ENCODE results near the gene HOXA6. TPM values are rescaled to one million over a fixed set of nuclear protein-coding genes. Genes with fewer than 3 reads are reported as not detected.

HOXA6 gene
- total RNA-seq, 4 donors from 2014 or later, result 1.1 to 1.6 TPM; not detected in 2

DNA sequence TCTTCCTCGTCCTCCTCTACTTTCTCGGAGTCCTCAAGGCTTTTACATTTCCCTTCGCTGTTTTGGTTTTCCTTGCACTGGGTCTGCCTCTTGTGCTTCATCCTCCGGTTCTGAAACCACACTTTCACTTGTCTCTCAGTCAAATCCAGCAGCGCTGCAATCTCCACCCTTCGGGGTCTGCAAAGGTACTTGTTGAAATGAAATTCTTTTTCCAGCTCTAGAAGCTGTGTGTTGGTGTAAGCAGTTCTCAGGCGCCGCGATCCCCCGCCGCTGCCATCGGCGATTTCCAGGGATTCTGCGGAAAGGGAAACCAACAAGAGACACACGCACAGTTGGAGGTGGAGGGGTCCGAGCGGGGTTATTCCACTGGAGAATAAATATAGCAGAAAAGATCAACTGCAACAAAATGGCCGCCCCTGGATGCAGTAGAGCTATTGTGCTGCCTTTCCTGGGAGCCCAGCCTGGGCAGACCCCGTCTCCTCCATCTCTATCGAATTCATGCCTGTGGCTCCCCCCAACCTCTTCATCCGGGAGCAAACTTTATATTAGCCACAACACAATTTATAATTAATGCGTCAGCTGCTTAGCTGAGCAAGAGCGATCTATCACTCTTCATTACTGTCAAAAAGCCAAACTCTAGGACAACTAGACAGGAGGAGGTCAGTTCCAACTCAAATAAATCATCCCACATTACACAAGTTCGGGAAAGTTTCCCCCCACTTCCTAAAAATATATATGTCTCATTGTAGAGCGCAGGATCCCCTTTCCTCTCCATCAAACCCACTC, 46.2 kb downstream of the HOXA6 start:
- no peaks in the 10 kb centered on the region for H3K36me3 ChIP-seq
- H3K4me1 ChIP-seq, result peaks cover 5 to 8% of the 10 kb centered on the region in 2 donors
- H3K9me3 ChIP-seq, result no peaks in the 10 kb centered on the region
- DNase-seq, result no peak
- WGBS, 2 donors, result 17 to 22% methylated on average over 25 of the region's 25 CpGs
- H3K4me3 ChIP-seq (replicated peaks in 1 of 3), result peak overlapping the region in 1 of 3 donors; percentile 18
- peaks cover 56% of the 10 kb centered on the region for H3K27me3 ChIP-seq
- TF ChIP-seq POLR2A (IDR thresholded peaks at IDR 0.05), result no peak
- TF ChIP-seq, protein P1, sequence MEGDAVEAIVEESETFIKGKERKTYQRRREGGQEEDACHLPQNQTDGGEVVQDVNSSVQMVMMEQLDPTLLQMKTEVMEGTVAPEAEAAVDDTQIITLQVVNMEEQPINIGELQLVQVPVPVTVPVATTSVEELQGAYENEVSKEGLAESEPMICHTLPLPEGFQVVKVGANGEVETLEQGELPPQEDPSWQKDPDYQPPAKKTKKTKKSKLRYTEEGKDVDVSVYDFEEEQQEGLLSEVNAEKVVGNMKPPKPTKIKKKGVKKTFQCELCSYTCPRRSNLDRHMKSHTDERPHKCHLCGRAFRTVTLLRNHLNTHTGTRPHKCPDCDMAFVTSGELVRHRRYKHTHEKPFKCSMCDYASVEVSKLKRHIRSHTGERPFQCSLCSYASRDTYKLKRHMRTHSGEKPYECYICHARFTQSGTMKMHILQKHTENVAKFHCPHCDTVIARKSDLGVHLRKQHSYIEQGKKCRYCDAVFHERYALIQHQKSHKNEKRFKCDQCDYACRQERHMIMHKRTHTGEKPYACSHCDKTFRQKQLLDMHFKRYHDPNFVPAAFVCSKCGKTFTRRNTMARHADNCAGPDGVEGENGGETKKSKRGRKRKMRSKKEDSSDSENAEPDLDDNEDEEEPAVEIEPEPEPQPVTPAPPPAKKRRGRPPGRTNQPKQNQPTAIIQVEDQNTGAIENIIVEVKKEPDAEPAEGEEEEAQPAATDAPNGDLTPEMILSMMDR (IDR thresholded peaks at IDR 0.05), result no peak
- peak overlapping the region; percentile 8 to 83 (median 53) for H3K27ac ChIP-seq
- intact Hi-C loops (cut with DNase I), result no loop called here

DNA sequence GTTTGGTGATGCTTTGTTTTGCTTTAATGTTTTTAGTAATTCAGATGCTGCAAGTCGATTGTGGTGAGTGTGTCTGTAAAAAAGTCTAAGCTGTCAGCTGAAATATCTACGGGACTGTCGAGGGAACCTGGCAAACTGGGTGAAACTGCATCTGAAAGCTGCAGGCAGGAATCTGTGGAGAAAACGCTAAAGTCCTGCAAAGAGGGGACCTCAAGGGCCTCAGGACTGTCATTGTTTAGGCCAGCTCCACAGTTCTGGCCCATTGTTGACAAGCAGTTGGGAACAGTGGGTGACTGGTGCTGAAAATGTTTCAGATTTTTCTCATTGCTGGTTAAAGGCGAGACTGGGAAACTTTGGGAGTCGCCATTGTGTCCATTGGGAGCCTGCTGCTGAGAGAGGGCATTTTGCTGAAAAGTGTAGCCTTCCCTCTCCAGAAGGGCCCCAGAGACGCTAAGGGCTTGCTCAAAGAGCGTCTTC, 46.8 kb downstream of the HOXA6 start:
- peak overlapping the region in 1 of 3 donors; percentile 18 for H3K4me3 ChIP-seq (replicated peaks in 1 of 3)
- WGBS, 2 donors, result 17 to 25% methylated on average over 8 of the region's 8 CpGs
- TF ChIP-seq, protein P1 (IDR thresholded peaks at IDR 0.05), result no peak
- no peak for TF ChIP-seq POLR2A (IDR thresholded peaks at IDR 0.05)
- no peaks in the 10 kb centered on the region for H3K9me3 ChIP-seq
- H3K4me1 ChIP-seq, result peaks cover 11 to 14% of the 10 kb centered on the region in 2 donors
- intact Hi-C loops (cut with DNase I), result no loop called here
- H3K36me3 ChIP-seq, result no peaks in the 10 kb centered on the region
- peaks cover 51% of the 10 kb centered on the region for H3K27me3 ChIP-seq
- DNase-seq, result no peak
- peak overlapping the region; percentile 8 to 83 (median 53) for H3K27ac ChIP-seq

DNA sequence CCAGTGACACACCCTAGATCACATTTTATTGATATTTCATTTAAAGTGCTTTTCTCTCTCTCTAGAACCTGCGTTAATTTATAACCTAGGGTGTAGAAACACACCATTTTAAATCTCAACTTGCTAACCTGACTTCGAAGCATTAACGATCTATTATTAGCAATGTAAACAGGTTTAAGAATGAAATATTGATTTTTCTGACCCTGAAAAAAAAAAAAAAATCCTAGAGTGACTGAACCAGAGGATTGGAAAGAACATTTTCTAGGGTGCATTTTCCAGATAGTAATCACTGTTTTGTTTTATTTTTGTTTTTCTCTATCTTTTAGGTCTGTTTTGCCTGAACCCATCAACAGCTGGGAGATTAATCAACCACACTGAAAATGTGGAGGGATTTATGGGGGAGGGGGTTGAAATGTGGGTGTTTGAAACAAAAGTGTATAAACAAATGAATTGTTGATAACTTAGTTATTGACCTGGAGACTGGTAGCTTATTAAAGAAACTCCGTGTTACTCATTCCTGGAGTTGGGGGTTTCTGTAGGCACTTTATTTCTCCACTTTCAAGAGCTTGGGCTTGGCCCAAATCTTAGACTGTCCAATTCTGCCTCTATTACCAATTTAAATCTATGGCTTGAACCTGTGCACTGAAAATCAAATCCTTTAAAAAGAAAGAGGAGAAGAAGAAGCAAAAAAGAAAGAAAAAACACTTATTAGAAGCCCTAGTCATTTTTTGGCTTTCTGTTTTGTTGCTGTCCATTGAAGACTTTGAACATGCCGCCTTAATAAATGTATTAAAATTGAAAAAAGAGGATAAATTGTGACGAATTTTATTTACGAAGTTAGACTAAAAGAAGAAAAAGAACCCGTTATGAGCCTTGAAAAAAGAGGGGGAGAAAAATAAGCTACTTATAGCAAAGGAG, 47.9 kb downstream of the HOXA6 start:
- intact Hi-C loops (cut with DNase I), result no loop called here
- TF ChIP-seq, protein P1 (IDR thresholded peaks at IDR 0.05), result no peak
- TF ChIP-seq POLR2A (IDR thresholded peaks at IDR 0.05), result no peak
- Histone ChIP-seq H3K27ac (peak overlapping the region in 1 of 3 donors; percentile 69), H3K4me1 (peaks cover 11 to 18% of the 10 kb centered on the region in 2 donors), H3K27me3 (peaks cover 51% of the 10 kb centered on the region), H3K9me3 (no peaks in the 10 kb centered on the region), H3K36me3 (no peaks in the 10 kb centered on the region), H3K4me3 (replicated peaks in 1 of 3) (no peak overlapping the region)
- 29% methylated on average over 8 of the region's 8 CpGs for WGBS, 2 donors
- DNase-seq, result no peak

DNA sequence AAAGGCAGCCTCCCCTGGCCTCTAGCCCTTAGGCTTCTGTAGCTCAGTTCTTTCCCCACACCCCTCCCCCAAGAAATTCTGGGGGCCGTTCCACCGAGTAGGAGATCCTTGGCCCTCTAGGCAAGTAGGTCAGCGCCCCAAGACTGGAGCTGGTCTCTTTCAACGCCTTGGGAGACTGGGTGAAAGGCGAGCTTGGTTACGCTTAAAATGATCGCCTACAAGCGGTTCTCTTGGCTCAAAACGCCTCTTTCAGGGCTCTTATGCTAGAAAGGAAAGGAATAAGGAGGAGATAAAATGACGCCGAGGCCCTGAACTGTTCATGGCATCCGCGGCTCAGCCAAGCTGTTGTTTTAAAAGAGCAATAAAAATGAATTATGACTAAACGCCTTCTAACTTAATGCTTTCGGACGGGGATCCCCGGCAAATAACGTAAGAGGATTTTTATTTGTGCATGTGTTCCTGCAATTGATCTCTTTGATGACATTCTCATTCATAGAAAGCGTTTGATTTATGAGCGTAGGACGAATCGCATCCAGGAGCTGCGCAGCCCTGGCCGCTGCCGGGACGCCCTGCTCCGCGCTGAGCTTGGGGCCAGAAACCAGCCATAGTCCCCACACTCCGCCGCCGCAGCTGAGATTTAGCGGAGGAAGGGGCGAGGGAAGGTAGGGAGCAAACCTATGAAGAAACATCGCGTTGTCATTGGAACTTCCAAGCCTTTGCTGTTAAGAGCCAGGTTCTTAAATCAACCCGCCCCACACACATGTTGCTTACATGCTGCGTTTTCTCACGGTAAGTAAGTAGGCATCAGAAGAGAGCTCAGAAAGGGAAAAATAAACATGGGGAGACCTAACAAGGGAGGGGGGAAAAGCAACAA, 48.8 kb downstream of the HOXA6 start:
- no peak for DNase-seq

More for the DNA sequence above, 48.8 kb downstream of the HOXA6 start:
- Histone ChIP-seq H3K4me1 (peaks cover 11 to 18% of the 10 kb centered on the region in 2 donors), H3K27me3 (peaks cover 48% of the 10 kb centered on the region), H3K27ac (peak overlapping the region; percentile 38 to 74 (median 69)), H3K4me3 (replicated peaks in 1 of 3) (peak overlapping the region in 1 of 3 donors; percentile 45), H3K36me3 (no peaks in the 10 kb centered on the region), H3K9me3 (no peaks in the 10 kb centered on the region)
- 17 to 19% methylated on average over 37 to 38 of the region's 38 CpGs for WGBS, 2 donors
- intact Hi-C loops (cut with DNase I), result no loop called here
- TF ChIP-seq POLR2A (IDR thresholded peaks at IDR 0.05), result no peak
- TF ChIP-seq, protein P1 (IDR thresholded peaks at IDR 0.05), result no peak
